GM19463 (cell line): ENCODE measurements around the gene KLK1.
"Not testable (repeated sequence)": the region's sequence is repeated elsewhere in the genome, so short reads cannot be mapped to it uniquely, and the experiment has no call there.

ENCODE experiments used
- ATAC-seq: cut with Tn5 transposase; IDR thresholded peaks from one replicate; pipeline ENCODE4 v1.9.1; 2021; ENCODE audit warnings: mild to moderate bottlenecking, moderate library complexity; ENCODE audit not compliant: unreplicated experiment

KLK1 gene

DNA sequence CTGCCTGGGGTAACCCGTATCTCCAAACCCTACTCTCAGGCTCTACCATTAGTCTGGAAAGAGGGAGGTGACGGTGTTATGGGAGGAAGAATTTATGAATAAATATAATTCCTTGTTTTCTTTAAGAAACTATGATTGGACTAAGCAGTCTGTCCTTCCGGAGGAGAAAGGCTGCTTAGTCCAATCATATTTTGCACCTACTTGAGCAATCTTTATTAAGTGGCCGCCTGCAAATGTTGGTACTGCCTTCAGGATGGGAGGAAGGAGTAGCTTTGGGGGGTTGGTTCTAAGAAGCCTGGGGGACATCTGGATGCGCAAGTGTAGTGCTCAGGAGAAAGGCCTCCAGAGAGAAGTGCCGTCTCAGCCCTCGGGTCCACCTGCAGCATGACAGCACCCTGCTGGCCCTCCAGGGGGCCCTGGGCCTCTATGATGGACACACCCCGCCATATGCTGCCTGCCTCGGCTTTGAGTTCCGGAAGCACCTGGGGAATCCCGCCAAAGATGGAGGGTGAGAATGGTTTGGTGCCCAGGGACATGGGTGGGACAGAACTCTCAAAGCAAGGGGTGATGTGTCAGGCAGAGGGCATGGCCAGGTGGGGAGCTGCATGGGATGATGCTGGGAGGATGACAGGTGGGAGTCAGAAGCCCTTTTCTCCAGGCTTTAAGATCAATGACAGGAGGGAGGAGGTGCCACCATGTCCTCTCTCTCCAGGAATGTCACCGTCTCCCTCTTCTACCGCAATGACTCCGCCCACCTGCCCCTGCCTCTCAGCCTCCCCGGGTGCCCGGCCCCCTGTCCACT lies 29.3 kb downstream of the KLK1 start:
- no peak for ATAC-seq

DNA sequence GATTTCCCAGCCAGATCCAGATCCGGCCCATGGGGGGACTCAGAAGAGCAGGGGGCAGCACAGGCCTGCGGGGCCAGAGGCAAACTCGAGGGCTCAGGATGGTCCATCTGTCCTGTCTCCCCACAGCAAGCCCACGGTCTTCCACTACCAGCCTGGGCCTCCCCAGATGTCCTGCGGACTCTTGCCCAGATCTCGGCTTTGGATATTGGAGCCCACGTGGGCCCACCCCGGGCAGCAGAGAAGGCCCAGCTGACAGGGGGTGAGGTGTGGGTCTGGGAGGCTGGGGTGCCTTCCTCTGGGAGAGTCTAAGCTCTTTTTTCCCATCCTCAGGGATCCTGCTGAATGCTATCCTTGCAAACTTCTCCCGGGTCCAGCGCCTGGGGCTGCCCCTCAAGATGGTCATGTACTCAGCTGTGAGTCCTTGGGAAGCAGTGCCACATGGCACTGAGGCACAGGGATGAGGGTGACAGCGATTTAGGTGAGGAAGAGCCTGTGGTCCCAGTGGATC lies 30.0 kb downstream of the KLK1 start:
- ATAC-seq, result no peak

DNA sequence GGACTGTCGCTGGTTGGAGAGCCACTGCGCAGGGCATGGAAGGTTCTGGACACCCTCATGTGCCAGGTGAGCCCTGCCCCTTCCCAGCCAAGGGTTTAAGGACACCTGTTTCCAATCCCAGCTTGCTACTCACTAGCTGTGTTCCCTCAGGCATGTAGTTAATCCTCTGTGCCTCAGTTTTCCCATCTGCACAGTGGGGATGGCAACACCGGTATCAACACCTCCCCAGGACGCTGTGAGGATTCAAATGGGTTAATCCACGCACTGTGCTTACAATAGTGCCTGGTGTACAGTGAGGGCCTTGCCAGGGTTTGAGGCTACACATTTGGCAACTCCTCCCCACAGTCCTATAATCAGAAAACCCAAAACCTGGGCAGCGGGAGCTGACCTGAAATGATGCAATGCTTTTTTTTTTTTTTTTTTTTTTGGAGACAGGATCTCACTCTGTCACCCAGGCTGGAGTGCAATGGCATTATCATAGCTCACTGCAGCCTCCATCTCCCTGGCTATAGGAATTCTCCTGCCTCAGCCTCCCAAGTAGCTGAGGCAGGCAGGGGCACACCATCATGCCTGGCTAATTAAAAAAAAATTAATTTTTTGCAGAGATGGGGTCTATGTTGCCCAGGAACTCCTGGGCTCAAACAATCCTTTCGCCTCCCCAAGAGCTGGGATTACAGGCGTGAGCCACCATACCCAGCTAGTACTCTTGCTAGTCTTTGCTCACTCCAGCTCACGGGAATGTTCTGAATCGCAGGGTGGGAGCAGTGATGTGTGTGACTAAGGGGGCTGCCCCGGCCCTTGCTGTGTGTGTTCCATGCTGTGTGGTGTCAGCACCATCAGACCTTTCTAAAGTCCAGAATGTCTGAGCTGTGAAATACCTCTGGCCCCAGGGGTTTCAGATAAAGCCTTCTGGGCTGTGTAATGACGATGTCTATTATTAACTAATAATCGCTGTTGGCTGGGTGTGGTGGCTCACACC lies 31.0 kb downstream of the KLK1 start:
- no peak for ATAC-seq

GRCh38 chr19:50791594-50792271 lies 31.9 kb downstream of the KLK1 start:
- ATAC-seq, result no peak

DNA sequence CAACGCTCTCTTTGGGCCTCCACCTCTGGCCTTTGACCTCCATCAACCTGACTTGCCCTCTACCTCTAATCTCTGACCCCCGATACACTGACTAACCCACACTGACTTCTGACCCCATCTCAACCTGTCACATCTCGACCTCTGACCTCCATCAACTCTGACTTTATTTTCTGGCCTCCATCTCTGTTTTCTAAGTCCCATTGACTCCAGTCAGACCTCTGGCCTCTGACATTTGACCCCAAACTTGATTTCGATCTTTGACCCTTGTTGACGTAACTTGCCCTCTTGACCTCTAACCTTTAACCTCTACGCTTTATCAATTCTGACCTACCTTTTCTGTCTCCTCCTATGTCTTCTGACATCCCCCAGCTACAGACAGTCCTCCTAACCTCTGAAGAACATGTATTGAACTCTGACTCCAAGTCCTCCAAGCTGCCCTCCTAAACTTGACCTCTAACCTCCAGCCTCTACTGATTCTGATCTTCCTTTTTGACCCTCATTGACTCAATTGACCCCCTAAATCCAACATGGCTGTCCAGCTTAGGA lies 32.6 kb downstream of the KLK1 start:
- no peak for ATAC-seq

DNA sequence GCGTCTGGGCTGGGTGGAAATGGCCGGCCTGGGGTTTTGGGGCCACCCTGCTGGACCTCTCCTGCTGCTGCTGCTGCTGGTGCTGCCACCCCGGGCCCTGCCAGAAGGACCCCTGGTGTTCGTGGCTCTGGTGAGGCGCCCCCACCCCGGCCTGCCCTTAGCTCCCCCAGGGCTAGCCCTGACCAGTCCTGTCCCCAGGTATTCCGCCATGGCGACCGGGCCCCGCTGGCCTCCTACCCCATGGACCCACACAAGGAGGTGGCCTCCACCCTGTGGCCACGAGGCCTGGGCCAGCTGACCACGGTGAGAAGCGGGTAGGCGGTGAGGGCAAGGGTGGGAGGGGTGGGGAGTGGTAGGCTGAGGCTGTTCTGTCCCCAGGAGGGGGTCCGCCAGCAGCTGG lies 33.2 kb downstream of the KLK1 start, which contains the start of gene ACP4:
ACP4 (plus strand) TSS at position 20 of the 400 bp plus-strand sequence; CDS start at position 20, 0 bp downstream.
- no peak for ATAC-seq

DNA sequence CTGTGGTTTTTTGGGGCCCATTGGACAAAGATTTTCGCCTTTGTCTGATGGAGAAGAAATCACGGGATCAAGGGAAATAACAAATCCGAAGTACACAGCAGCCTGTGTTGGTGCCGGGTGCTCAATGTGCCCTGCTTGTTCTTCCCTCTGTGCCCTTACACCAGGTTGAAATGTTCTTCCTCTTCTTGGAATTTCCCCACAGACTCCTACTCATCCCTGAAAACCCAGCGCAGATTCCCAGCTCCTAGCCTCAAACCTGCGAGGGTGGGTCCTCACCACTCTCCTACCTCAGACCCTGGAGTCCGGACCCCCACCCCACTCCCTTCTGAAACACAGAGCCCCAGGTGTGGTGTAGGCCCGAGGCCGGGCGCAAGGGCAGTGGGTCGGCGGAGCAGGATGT lies 38.3 kb downstream of the KLK1 start:
- no peak for ATAC-seq

DNA sequence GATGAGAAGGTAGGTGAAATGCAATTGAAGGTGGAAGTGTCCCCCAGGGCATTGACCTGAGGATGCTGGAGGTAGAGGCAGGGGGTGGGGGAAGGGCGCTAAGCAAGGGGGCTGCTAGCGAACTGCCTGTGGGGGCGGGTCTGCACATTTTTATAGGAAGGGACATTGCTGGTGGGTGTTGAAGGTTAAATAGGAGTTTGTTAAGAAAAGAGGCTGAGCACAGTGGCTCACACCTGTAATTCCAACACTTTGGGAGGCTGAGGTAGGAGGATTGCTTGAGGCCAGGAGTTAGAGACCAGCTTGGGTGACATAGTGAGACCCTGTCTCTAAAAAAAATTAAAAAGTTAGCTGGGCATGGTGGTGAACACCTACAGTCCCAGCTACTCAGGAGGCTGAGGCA lies 38.9 kb downstream of the KLK1 start:
- ATAC-seq, result no peak

DNA sequence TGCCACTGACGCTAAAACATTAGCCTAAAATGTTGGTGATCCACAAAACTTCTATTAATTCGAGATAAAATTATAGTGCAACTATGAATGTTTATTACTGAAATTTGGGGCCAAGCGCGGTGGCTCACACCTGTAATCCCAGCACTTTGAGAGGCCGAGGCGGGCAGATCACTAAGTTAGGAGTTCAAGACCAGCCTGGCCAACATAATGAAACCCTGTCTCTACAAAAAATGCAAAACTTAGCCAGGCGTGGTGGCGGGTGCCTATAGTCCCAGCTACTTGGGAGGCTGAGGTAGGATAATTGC lies 39.8 kb downstream of the KLK1 start:
- not testable (repeated sequence) for ATAC-seq

- no peak for ATAC-seq
Observed at GRCh38 chr19:50780753-50781435, 42.7 kb downstream of the KLK1 start.

DNA sequence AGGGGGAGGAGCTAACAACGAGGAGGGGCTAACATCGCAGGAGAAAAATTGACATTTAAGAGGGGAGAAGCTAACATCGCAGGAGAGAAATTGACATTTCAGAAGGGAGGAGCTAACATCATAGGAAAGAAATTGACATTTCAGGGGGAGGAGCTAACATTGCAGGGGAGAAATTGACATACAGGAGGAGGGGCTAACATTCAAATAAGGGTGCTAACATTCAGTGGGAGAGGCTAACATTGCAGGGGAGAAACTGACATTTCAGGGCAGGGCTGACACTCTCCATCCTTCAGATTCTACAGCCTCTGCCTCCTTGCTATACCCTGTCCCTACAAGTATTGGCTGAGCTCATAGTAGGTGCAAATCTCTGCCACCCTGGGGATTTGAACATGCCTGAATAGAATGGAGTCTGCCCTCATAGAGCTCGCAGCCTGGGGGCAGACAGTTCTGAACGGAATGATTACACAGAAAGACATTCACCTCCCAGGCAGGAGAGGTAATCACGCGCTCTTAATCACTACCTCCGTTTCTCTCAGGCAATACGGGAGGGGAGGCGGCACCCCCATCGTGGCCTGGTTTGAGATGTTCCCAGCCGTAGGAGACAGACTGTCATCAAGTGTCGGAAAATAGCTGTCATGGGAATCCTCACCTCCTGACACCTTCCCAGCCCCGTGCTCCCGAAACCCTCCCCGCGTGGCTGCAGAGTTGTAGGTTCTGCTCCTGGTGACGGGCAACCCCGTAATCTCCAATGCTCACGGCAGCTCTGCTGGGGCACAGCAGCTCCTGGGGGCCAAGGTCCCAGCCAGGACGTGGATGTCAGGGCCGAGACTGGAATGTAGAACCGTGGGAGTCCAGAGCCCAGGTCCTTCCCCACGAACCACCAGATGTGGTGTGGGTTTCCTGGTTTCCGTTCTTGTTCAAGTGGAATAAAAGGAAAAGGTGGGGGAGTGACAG lies 43.8 kb downstream of the KLK1 start:
- ATAC-seq, result no peak

- no peak for ATAC-seq
Observed at GRCh38 chr19:50778906-50779430, 44.6 kb downstream of the KLK1 start.

DNA sequence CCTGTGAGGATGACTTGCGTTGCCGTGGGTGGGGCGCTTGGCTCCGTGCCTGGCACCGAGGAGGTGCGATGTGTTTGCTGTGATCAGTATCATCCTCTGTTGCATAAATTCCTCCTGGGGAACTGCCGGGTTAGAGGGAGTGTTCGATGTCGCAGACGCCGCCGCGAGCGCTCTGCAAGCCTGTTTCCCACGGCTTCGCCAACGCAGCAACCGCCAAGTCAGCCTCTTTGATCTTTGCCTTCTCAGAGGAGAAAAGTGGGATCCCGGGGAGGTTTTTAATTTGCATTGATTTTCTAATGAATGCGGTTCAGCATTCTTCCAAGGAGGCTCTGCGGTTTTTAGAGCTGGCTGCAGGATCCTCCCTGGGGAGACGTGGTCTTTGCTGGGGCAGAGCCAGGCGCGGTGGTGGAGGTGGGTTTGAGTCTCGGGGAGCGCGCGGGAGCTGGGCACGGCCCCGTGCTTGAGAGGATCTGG lies 45.7 kb downstream of the KLK1 start:
- no peak for ATAC-seq

DNA sequence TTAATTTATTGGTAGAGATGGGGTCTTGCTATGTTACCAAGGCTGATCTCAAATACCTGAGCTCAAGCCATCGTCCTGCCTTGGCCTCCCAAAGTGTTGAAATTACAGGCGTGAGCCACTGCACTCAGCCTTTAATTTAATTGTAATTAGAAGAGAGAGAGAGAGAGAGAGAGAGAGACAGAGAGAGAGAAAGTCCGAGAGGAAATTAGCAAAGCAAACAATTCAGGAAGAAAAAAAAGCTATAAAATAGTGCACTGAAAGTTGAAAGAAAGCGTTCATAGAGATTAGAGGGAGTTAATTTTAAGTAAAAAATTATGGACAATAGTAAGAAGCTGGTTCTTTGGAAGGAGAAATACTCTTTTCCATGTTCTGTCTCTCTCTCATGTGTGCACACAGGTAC lies 46.3 kb downstream of the KLK1 start:
- ATAC-seq, result no peak

DNA sequence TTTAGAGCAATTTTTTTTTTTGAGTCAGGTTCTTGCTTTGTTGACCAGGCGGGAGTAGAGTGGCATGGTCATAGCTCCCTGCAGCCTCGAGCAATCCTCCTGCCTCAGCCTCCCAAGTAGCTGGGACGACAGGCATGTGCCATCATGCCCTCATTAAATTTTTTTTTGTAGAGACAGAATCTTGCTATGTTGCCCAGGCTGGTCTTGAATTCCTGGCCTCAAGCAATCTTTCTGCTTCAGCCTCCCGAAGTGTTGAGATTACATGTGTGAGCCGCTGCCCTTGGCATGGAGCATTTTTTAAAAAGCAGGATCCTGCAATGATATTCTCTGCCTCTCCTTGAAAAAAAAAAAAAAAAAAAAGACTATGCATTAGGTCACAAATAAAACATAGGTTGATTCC lies 47.5 kb downstream of the KLK1 start:
- ATAC-seq, result no peak

GRCh38 chr19:50773454-50773853 lies 50.1 kb downstream of the KLK1 start:
- ATAC-seq, result not testable (repeated sequence)

DNA sequence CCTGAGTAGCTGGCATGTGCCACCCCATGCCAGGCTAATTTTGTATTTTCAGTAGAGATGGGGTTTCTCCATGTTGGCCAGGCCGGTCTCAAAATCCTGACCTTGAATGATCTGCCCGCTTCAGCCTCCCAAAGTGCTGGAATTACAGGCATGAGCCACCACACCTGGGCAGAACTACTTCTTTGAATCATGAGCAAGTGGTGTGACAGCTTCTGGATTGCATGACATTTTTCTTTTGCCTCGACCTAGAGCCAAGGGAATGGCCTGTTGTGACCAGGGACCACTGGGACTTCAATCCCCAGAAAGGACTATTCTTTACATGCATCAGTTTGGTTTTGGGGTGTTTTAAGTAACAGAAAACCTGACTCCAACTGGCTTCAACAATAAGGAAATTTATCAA lies 50.7 kb downstream of the KLK1 start:
- not testable (repeated sequence) for ATAC-seq

GRCh38 chr19:50772476-50772875 lies 51.1 kb downstream of the KLK1 start:
- ATAC-seq, result no peak

DNA sequence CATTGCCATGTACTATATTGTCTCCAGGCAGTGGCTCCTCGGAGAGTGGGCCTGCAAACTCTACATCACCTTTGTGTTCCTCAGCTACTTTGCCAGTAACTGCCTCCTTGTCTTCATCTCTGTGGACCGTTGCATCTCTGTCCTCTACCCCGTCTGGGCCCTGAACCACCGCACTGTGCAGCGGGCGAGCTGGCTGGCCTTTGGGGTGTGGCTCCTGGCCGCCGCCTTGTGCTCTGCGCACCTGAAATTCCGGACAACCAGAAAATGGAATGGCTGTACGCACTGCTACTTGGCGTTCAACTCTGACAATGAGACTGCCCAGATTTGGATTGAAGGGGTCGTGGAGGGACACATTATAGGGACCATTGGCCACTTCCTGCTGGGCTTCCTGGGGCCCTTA lies 52.7 kb downstream of the KLK1 start:
- ATAC-seq, result no peak
